Gastroesophageal sphincter (tissue), 3 donors: ENCODE measurements around the gene TNS1.

ENCODE experiments used
- EP300 ChIP-seq: sonication (generic); formaldehyde crosslinking; IDR thresholded peaks from one replicate; pipeline ENCODE4 v1.6.1; 2017; ENCODE audit warnings: antibody characterized with exemption, mild to moderate bottlenecking
- POLR2A ChIP-seq, 2 donors: fragments of 450-650 bp; IDR thresholded peaks; one replicate each; pipeline ENCODE4 v1.6.1; 2017; ENCODE audit warnings: antibody characterized with exemption in 2 of 2, mild to moderate bottlenecking in 2 of 2, moderate library complexity in 1 of 2
- TF ChIP-seq, protein P1 (sequence below), 4 experiments: fragments of 200-600 bp in 2 of 4; fragments of 450-650 bp in 2 of 4; sonication (generic) in 1 of 4; IDR thresholded peaks; one replicate each; pipeline ENCODE4 v1.5.1; 2017 to 2019; ENCODE audit warnings: antibody characterized with exemption in 4 of 4, mild to moderate bottlenecking in 2 of 4, moderate library complexity in 2 of 4

- TF ChIP-seq, protein P1, sequence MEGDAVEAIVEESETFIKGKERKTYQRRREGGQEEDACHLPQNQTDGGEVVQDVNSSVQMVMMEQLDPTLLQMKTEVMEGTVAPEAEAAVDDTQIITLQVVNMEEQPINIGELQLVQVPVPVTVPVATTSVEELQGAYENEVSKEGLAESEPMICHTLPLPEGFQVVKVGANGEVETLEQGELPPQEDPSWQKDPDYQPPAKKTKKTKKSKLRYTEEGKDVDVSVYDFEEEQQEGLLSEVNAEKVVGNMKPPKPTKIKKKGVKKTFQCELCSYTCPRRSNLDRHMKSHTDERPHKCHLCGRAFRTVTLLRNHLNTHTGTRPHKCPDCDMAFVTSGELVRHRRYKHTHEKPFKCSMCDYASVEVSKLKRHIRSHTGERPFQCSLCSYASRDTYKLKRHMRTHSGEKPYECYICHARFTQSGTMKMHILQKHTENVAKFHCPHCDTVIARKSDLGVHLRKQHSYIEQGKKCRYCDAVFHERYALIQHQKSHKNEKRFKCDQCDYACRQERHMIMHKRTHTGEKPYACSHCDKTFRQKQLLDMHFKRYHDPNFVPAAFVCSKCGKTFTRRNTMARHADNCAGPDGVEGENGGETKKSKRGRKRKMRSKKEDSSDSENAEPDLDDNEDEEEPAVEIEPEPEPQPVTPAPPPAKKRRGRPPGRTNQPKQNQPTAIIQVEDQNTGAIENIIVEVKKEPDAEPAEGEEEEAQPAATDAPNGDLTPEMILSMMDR (IDR thresholded peaks at IDR 0.05) = no peak
- TF ChIP-seq EP300 = no peak
- no peak for TF ChIP-seq POLR2A (IDR thresholded peaks at IDR 0.05)
Observed at GRCh38 chr2:217853301-217853881, 149.4 kb downstream of the TNS1 start.
